DOHH2 (cell line): ENCODE data around the gene MTA2.

Experiments
- H3F3A ChIP-seq: fragments of 200-600 bp; sonication (generic), shearing (Covaris generic); 2 replicates; pipeline ENCODE4 v1.6.0; 2016; ENCODE audit warnings: antibody characterized with exemption, mild to moderate bottlenecking; ENCODE audit not compliant: control insufficient read depth, insufficient read depth
- H3K27ac ChIP-seq: fragments of 200-600 bp; sonication (generic); 2 replicates; pipeline ENCODE4 v1.5.1; 2014; ENCODE audit warnings: low read depth, mild to moderate bottlenecking, low read length, moderate library complexity
- H3K27me3 ChIP-seq: fragments of 200-600 bp; sonication (generic); 2 replicates; pipeline ENCODE4 v1.6.1; 2014; ENCODE audit warnings: mild to moderate bottlenecking, low read length, mixed read lengths; ENCODE audit not compliant: control insufficient read depth
- H3K36me3 ChIP-seq: fragments of 200-600 bp; sonication (generic); 2 replicates; pipeline ENCODE4 v1.6.1; 2014; ENCODE audit warnings: mild to moderate bottlenecking, low read length, moderate library complexity, mixed read lengths; ENCODE audit not compliant: control insufficient read depth
- H3K4me1 ChIP-seq: fragments of 200-600 bp; sonication (generic); 2 replicates; pipeline ENCODE4 v1.6.1; 2014; ENCODE audit warnings: mild to moderate bottlenecking, low read length, mixed read lengths; ENCODE audit not compliant: control insufficient read depth
- H3K4me2 ChIP-seq: fragments of 200-600 bp; sonication (generic); 2 replicates; pipeline ENCODE4 v1.6.0; 2014; ENCODE audit warnings: mild to moderate bottlenecking, low read length, moderate library complexity
- H3K4me3 ChIP-seq: fragments of 200-600 bp; sonication (generic); 2 replicates; pipeline ENCODE4 v1.5.1; 2014; ENCODE audit warnings: mild to moderate bottlenecking, low read length, mixed read lengths
- H3K79me2 ChIP-seq: fragments of 200-600 bp; sonication (generic); 2 replicates; pipeline ENCODE4 v1.6.1; 2014; ENCODE audit warnings: mild to moderate bottlenecking, low read length, mixed read lengths; ENCODE audit not compliant: control insufficient read depth
- H3K9me2 ChIP-seq: fragments of 200-600 bp; sonication (generic); replicated peaks from 2 replicates; pipeline ENCODE4 v1.6.1; 2014; ENCODE audit warnings: mild to moderate bottlenecking, low read length, mixed read lengths; ENCODE audit not compliant: control insufficient read depth
- H3K9me3 ChIP-seq: fragments of 200-600 bp; sonication (generic); 2 replicates; pipeline ENCODE4 v1.6.1; 2014; ENCODE audit warnings: antibody characterized with exemption, low read length, mixed read lengths; ENCODE audit not compliant: control insufficient read depth, insufficient read depth
- H4K20me1 ChIP-seq: fragments of 200-600 bp; sonication (generic); 2 replicates; pipeline ENCODE4 v1.6.0; 2014; ENCODE audit warnings: low read depth, mild to moderate bottlenecking, antibody characterized with exemption, low read length, moderate library complexity; ENCODE audit not compliant: control insufficient read depth, insufficient read depth
- EZH2phosphoT487 ChIP-seq: fragments of 200-600 bp; sonication (generic); IDR thresholded peaks from 2 replicates; pipeline ENCODE4 v1.6.1; 2017; ENCODE audit warnings: borderline replicate concordance, mild to moderate bottlenecking, antibody characterized with exemption, low read length, moderate library complexity, mixed read lengths
- TF ChIP-seq, protein P1 (sequence below): fragments of 200-600 bp; sonication (generic); IDR thresholded peaks from one replicate; pipeline ENCODE4 v1.5.1; 2014; ENCODE audit warnings: antibody characterized with exemption, mild to moderate bottlenecking, low read depth, low read length; ENCODE audit not compliant: poor library complexity, severe bottlenecking

Gene MTA2

DNA sequence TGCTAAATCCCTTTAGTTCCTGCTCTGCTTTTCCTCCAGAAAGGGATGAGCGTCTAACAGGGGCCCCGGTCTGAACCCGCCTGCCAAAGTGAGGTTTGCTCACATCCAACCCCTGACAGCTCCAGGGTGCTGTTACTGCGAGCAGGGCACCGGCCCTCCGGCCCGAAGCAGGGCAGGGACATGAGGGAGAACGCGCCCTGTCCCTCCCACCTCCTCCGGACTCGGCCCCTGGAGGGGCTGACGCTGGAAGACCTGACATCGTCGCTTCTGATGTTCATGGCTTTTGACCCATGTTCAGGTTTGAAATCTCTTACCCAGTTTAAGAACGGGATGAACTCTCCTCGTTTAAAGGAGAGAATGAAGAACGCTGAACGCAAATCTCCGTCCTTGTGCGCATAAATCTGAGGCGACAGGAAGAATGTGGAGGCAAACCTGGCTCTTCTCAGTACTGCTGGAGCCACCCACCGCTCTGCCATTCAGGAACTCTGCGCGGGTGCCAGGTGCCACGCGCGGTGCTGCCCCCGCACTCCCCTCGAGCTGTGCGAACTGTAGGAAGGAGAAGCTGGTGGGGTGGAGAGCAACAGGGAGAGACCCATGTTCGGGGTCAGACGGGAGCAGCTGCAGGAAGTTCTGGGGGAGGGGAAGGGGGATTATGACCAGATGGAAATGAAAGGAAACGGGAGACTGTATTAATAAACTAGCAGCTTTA, 27.1 kb downstream of the MTA2 start:
- Histone ChIP-seq H3K4me2 (peak overlapping the region; percentile 81), H3K27me3 (no peaks in the 10 kb centered on the region), H3K79me2 (peaks cover 62% of the 10 kb centered on the region), H3K9me2 (no peaks in the 10 kb centered on the region), H3K27ac (peak overlapping the region; percentile 65), H3K9me3 (no peaks in the 10 kb centered on the region), H3K4me3 (peak overlapping the region; percentile 93), H4K20me1 (peaks cover 4% of the 10 kb centered on the region; the same call in 1 of the 2 replicates), H3K4me1 (peaks cover 48% of the 10 kb centered on the region), H3K36me3 (peaks cover 90% of the 10 kb centered on the region), H3F3A (peaks cover 10% of the 10 kb centered on the region)
- TF ChIP-seq, protein P1, sequence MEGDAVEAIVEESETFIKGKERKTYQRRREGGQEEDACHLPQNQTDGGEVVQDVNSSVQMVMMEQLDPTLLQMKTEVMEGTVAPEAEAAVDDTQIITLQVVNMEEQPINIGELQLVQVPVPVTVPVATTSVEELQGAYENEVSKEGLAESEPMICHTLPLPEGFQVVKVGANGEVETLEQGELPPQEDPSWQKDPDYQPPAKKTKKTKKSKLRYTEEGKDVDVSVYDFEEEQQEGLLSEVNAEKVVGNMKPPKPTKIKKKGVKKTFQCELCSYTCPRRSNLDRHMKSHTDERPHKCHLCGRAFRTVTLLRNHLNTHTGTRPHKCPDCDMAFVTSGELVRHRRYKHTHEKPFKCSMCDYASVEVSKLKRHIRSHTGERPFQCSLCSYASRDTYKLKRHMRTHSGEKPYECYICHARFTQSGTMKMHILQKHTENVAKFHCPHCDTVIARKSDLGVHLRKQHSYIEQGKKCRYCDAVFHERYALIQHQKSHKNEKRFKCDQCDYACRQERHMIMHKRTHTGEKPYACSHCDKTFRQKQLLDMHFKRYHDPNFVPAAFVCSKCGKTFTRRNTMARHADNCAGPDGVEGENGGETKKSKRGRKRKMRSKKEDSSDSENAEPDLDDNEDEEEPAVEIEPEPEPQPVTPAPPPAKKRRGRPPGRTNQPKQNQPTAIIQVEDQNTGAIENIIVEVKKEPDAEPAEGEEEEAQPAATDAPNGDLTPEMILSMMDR, result no peak
- no peak for TF ChIP-seq EZH2phosphoT487

- no peaks in the 10 kb centered on the region for H3K27me3 ChIP-seq
- H4K20me1 ChIP-seq, result peaks cover 4% of the 10 kb centered on the region; the same call in 1 of the 2 replicates
- H3K36me3 ChIP-seq, result peaks cover 91% of the 10 kb centered on the region
- H3K4me3 ChIP-seq, result peak within 1 kb of the TSS; percentile 93
- H3K4me1 ChIP-seq, result peaks cover 48% of the 10 kb centered on the region
- peaks cover 70% of the 10 kb centered on the region for H3K79me2 ChIP-seq
- peaks cover 8% of the 10 kb centered on the region for H3F3A ChIP-seq
- no peaks in the 10 kb centered on the region for H3K9me2 ChIP-seq
- H3K4me2 ChIP-seq, result peak within 1 kb of the TSS; percentile 81
- H3K9me3 ChIP-seq, result no peaks in the 10 kb centered on the region
- TF ChIP-seq EZH2phosphoT487, result no peak
- TF ChIP-seq, protein P1, result no peak
- peak within 1 kb of the TSS; percentile 68 for H3K27ac ChIP-seq
Measured at GRCh38 chr11:62573592-62574362, 27.9 kb downstream of the MTA2 start, which contains the start of gene EEF1G. Gene EEF1G (minus strand): TSS chr11:62573891. CDS start chr11:62573842, 49 bp downstream.

DNA sequence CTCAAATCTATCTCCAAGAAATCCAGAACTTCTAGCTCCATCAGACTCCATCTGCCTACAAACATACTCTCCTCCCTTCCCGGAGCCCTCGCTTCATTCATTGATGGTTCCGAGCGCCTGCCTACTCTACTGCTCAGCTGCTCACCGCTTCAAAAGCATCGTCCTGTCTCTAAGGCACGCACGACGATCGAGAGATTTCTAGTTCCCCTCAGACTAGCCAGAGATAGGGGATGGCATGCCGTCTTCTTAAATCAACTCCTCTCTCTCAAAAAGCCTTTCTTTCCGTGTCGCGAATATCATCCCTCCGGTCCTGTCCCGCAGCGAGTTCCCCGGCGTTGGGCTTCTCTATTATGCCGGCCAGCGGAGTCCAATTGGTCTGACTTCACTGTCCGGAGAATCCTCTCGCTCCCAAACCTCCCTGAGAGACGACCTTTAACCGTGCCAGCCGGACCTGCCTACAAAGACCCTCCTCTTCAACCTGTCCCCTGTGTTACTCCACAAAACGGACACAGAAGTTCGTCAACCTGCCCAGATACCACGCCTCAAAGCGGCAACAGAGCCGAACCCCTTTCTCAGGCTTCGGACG, 28.6 kb downstream of the MTA2 start:
- H3K4me1 ChIP-seq, result peaks cover 48% of the 10 kb centered on the region
- H3K9me2 ChIP-seq, result no peaks in the 10 kb centered on the region
- H4K20me1 ChIP-seq, result peaks cover 4% of the 10 kb centered on the region; the same call in 1 of the 2 replicates
- peaks cover 8% of the 10 kb centered on the region for H3F3A ChIP-seq
- H3K27me3 ChIP-seq, result no peaks in the 10 kb centered on the region
- H3K79me2 ChIP-seq, result peaks cover 75% of the 10 kb centered on the region
- H3K36me3 ChIP-seq, result peaks cover 89% of the 10 kb centered on the region
- peak overlapping the region; percentile 93 for H3K4me3 ChIP-seq
- peak overlapping the region; percentile 68 for H3K27ac ChIP-seq
- TF ChIP-seq, protein P1, result no peak
- TF ChIP-seq EZH2phosphoT487, result no peak
- H3K4me2 ChIP-seq, result peak overlapping the region; percentile 74
- no peaks in the 10 kb centered on the region for H3K9me3 ChIP-seq
